Testis (tissue), 3 donors: ENCODE data around the gene IQSEC1. TPM values are rescaled to one million over a fixed set of nuclear protein-coding genes. Genes with fewer than 3 reads are reported as not detected.

Source experiments
- DNase-seq: peaks from one replicate; pipeline ENCODE4 v3.0.0-alpha.2; 2019
- H3K27ac ChIP-seq, 2 donors: fragments of 200-600 bp; sonication (generic); one replicate each; pipeline ENCODE4 v1.5.1; 2019
- H3K27me3 ChIP-seq: fragments of 200-600 bp; sonication (generic); one replicate; pipeline ENCODE4 v1.5.1; 2019
- H3K36me3 ChIP-seq: fragments of 200-600 bp; sonication (generic); one replicate; pipeline ENCODE4 v1.5.1; 2017; ENCODE audit warnings: low read depth; ENCODE audit errors: missing control alignments
- H3K4me1 ChIP-seq: fragments of 200-600 bp; sonication (generic); one replicate; pipeline ENCODE4 v1.5.1; 2019
- H3K4me3 ChIP-seq, 2 donors: fragments of 200-600 bp; sonication (generic); one replicate each; pipeline ENCODE4 v1.5.1; 2017 to 2019
- H3K9me3 ChIP-seq: fragments of 200-600 bp; sonication (generic); one replicate; pipeline ENCODE4 v1.5.1; 2017
- CTCF ChIP-seq, 3 experiments: fragments of 450-650 bp in 2 of 3; fragments of 200-600 bp in 1 of 3; sonication (generic) in 1 of 3; IDR thresholded peaks; one replicate each; pipeline ENCODE4 v1.5.1; 2016 to 2019; ENCODE audit warnings: antibody characterized with exemption in 3 of 3, mild to moderate bottlenecking in 2 of 3, moderate library complexity in 1 of 3
- POLR2A ChIP-seq: fragments of 450-650 bp; IDR thresholded peaks from one replicate; pipeline ENCODE4 v1.6.1; 2017; ENCODE audit warnings: antibody characterized with exemption, mild to moderate bottlenecking, moderate library complexity
- WGBS, 2 donors: methylation state at CpG; one replicate each; pipeline ENCODE4 v1.1.5; 2018; 5-methylcytosine and 5-hydroxymethylcytosine counted together
- intact Hi-C: fragments of 100-400 bp; cut with DNase I; formaldehyde crosslinking; loops from one replicate; pipeline ENCODE4 v1.15.1; 2023; ENCODE audit warnings: low total_unique reads
- polyA plus RNA-seq: library from polyadenylated mRNA; stranded (reverse); fragments of 350-450 nt; fragmentation: Illumina TruSeq; extraction: RNeasy Lipid Tissue Mini Kit (QIAGEN cat#74804); gene quantifications from one replicate; pipeline ENCODE4 v1.2.3, GENCODE V29; 2014; ENCODE audit warnings: low read depth, low replicate concordance; ENCODE audit not compliant: insufficient read depth
- total RNA-seq, 2 donors: library from RNA; depleted of rRNA; stranded (reverse); fragments of >200 nt; gene quantifications; one replicate each; pipeline ENCODE4 v1.2.3, GENCODE V29; 2016

The IQSEC1 gene
- total and polyA plus RNA-seq, 3 donors from 2014 or later = 32.9 to 89.4 (median 74.3) TPM

GRCh38 chr3:13120289-13120927 is 47.2 kb upstream of the IQSEC1 start:
- Histone ChIP-seq H3K36me3 (no peaks in the 10 kb centered on the region), H3K9me3 (no peaks in the 10 kb centered on the region), H3K27ac (no peak overlapping the region), H3K4me1 (no peaks in the 10 kb centered on the region), H3K4me3 (no peak overlapping the region), H3K27me3 (no peaks in the 10 kb centered on the region)
- intact Hi-C loops = no loop called here
- no peak for TF ChIP-seq CTCF (IDR thresholded peaks at IDR 0.05)
- TF ChIP-seq POLR2A = no peak
- WGBS, 2 donors = 78 to 88% methylated on average over 8 to 14 of the region's 14 CpGs
- no peak for DNase-seq

GRCh38 chr3:13119471-13120220 is 46.4 kb upstream of the IQSEC1 start:
- Histone ChIP-seq H3K9me3 (no peaks in the 10 kb centered on the region), H3K4me1 (no peaks in the 10 kb centered on the region), H3K36me3 (no peaks in the 10 kb centered on the region), H3K27me3 (no peaks in the 10 kb centered on the region), H3K4me3 (no peak overlapping the region), H3K27ac (no peak overlapping the region)
- no peak for TF ChIP-seq POLR2A
- no peak for TF ChIP-seq CTCF (IDR thresholded peaks at IDR 0.05)
- no peak for DNase-seq
- WGBS, 2 donors = 64 to 70% methylated on average over 12 to 17 of the region's 17 CpGs
- intact Hi-C loops = no loop called here

- H3K4me3 ChIP-seq = no peak overlapping the region
- H3K4me1 ChIP-seq = peaks cover 7% of the 10 kb centered on the region
- TF ChIP-seq POLR2A (no peak), CTCF (IDR thresholded peaks at IDR 0.05) (no peak)
- H3K27ac ChIP-seq = no peak overlapping the region
- H3K27me3 ChIP-seq = no peaks in the 10 kb centered on the region
- no peak for DNase-seq
- H3K9me3 ChIP-seq = no peaks in the 10 kb centered on the region
- 71 to 78% methylated on average over 8 of the region's 8 CpGs for WGBS, 2 donors
- H3K36me3 ChIP-seq = no peaks in the 10 kb centered on the region
- intact Hi-C loops = no loop called here
These were observed 43.2 kb upstream of the IQSEC1 start for GRCh38 chr3:13116426-13116825.

GRCh38 chr3:13115991-13116390 is 42.8 kb upstream of the IQSEC1 start:
- intact Hi-C loops = no loop called here
- Histone ChIP-seq H3K36me3 (no peaks in the 10 kb centered on the region), H3K4me3 (no peak overlapping the region), H3K9me3 (no peaks in the 10 kb centered on the region), H3K4me1 (peaks cover 10% of the 10 kb centered on the region), H3K27me3 (no peaks in the 10 kb centered on the region), H3K27ac (no peak overlapping the region)
- no peak for DNase-seq
- 81 to 84% methylated on average over 7 of the region's 7 CpGs for WGBS, 2 donors
- TF ChIP-seq POLR2A (no peak), CTCF (IDR thresholded peaks at IDR 0.05) (no peak)

GRCh38 chr3:13115576-13115910 is 42.3 kb upstream of the IQSEC1 start:
- DNase-seq = no peak
- H3K27me3 ChIP-seq = no peaks in the 10 kb centered on the region

More at GRCh38 chr3:13115576-13115910, 42.3 kb upstream of the IQSEC1 start:
- intact Hi-C loops = no loop called here
- Histone ChIP-seq H3K4me1 (peaks cover 10% of the 10 kb centered on the region), H3K4me3 (no peak overlapping the region), H3K9me3 (no peaks in the 10 kb centered on the region), H3K27ac (no peak overlapping the region), H3K36me3 (no peaks in the 10 kb centered on the region)
- WGBS, 2 donors = 75 to 88% methylated on average over 6 to 8 of the region's 8 CpGs
- TF ChIP-seq CTCF (IDR thresholded peaks at IDR 0.05) (no peak), POLR2A (no peak)
